Breast epithelium (tissue), 3 donors: ENCODE results near the gene HES3.

Source experiments
- CTCF ChIP-seq, 3 donors: fragments of 450-650 bp; IDR thresholded peaks; one replicate each; pipeline ENCODE4 v1.5.1; 2016 to 2017; ENCODE audit warnings: antibody characterized with exemption in 3 of 3, mild to moderate bottlenecking in 3 of 3, moderate library complexity in 3 of 3
- POLR2A ChIP-seq: fragments of 450-650 bp; IDR thresholded peaks from one replicate; pipeline ENCODE4 v1.6.1; 2016; ENCODE audit warnings: antibody characterized with exemption, mild to moderate bottlenecking, moderate library complexity

DNA sequence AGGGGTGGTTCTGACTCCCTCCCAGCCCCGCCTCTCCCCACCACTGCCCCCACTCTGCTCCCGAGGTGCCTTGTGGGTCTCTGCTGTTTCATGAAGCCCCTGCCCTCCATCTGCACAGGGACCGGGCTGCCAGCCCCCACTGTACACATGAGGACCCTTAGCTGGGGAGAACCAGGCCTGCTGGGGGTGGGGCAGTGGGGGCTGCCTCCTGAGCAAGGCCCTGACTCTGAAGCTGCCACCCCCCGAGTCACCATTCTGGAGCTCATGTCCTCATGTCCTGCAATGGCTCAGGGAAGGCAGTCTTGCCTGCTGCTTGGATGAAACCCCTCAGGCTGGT lies 8.4 kb downstream of the HES3 start:
- TF ChIP-seq CTCF (IDR thresholded peaks at IDR 0.05) (no peak), POLR2A (no peak)
